ENCODE data around the gene RAI1. TPM values are rescaled to one million over a fixed set of nuclear protein-coding genes. Genes with fewer than 3 reads are reported as not detected.

The RAI1 gene
- total RNA-seq, 1 donor from 2014 or later = 9.1 TPM

GRCh38 chr17:17713839-17714238 lies 32.6 kb downstream of the RAI1 start:
- DNase-seq (ENCODE audit: low read depth) = peak; percentile 64

- no peak for DNase-seq (ENCODE audit: low read depth)
Observed at GRCh38 chr17:17714261-17714866, 33.1 kb downstream of the RAI1 start.

GRCh38 chr17:17714879-17715278 lies 33.6 kb downstream of the RAI1 start:
- DNase-seq (ENCODE audit: low read depth) = no peak

- peak; percentile 23 for DNase-seq (ENCODE audit: low read depth)
Observed at GRCh38 chr17:17716837-17717523, 35.7 kb downstream of the RAI1 start.

GRCh38 chr17:17718251-17718650 lies 37.0 kb downstream of the RAI1 start:
- DNase-seq (ENCODE audit: low read depth) = no peak

GRCh38 chr17:17719199-17719940 lies 38.1 kb downstream of the RAI1 start:
- no peak for DNase-seq (ENCODE audit: low read depth)

GRCh38 chr17:17719966-17720543 lies 38.8 kb downstream of the RAI1 start:
- no peak for DNase-seq (ENCODE audit: low read depth)

- no peak for DNase-seq (ENCODE audit: low read depth)
Observed at GRCh38 chr17:17721140-17721668, 39.9 kb downstream of the RAI1 start.

- DNase-seq (ENCODE audit: low read depth) = no peak
Observed at GRCh38 chr17:17722081-17722905, 41.0 kb downstream of the RAI1 start.

GRCh38 chr17:17722906-17723353 lies 41.7 kb downstream of the RAI1 start:
- no peak for DNase-seq (ENCODE audit: low read depth)

- DNase-seq (ENCODE audit: low read depth) = no peak
Observed at GRCh38 chr17:17723354-17724261, 42.4 kb downstream of the RAI1 start.

GRCh38 chr17:17724307-17725010 lies 43.2 kb downstream of the RAI1 start:
- DNase-seq (ENCODE audit: low read depth) = no peak

- no peak for DNase-seq (ENCODE audit: low read depth)
Observed at GRCh38 chr17:17725011-17725751, 43.9 kb downstream of the RAI1 start.

GRCh38 chr17:17725752-17726457 lies 44.6 kb downstream of the RAI1 start:
- DNase-seq (ENCODE audit: low read depth) = no peak

- no peak for DNase-seq (ENCODE audit: low read depth)
Observed at GRCh38 chr17:17726458-17727060, 45.3 kb downstream of the RAI1 start.

- no peak for DNase-seq (ENCODE audit: low read depth)
Observed at GRCh38 chr17:17727111-17727659, 45.9 kb downstream of the RAI1 start.

GRCh38 chr17:17728146-17728545 lies 46.9 kb downstream of the RAI1 start:
- no peak for DNase-seq (ENCODE audit: low read depth)
